ENCODE results near the gene HNRNPR. TPM values are rescaled to one million over a fixed set of nuclear protein-coding genes. Genes with fewer than 3 reads are reported as not detected.
A peak's percentile ranks its signal among the peaks of the same experiment; 100 is the strongest.

HNRNPR gene
- total and polyA plus RNA-seq, 2 donors (not counting 3 experiments of a cell fraction or from before 2014, with no cell fraction given), result 111 to 171 TPM

- intact Hi-C loops (cut with micrococcal nuclease), result loop anchor here (1.0 kb wide), 1 partner anchor 10 kb away; no protein-coding TSS in a partner anchor
- H3K4me1 ChIP-seq (ENCODE audit: control insufficient read depth, extremely low read depth, insufficient read depth, low read length), result peaks cover 20% of the 10 kb centered on the region
- H3K79me2 ChIP-seq (ENCODE audit: control insufficient read depth, insufficient read depth, low read length), result no peaks in the 10 kb centered on the region
- H2AFZ ChIP-seq (ENCODE audit: low read depth, low read length), result no peak overlapping the region
- FAIRE-seq (peak; percentile 55), DNase-seq (ENCODE audit: low read depth, low spot score) (peak; percentile 21)
- CTCF ChIA-PET, result interaction anchor here (0.8 to 1.2 kb wide), 8 partner anchors 10 to 253 kb away, joined by 3 to 7 read pairs (median 4); partner anchors contain the start of gene ZNF436
- no peak overlapping the region for H3K27ac ChIP-seq (ENCODE audit: insufficient read depth, low read depth, low read length)
- dilution Hi-C loops (cut with MboI; ENCODE audit: extremely low pct_ligation_motif_present, low sequenced_read_pairs), result no loop called here
- H4K20me1 ChIP-seq (replicated peaks; ENCODE audit: control insufficient read depth, extremely low read depth, insufficient read depth, low read length), result no peaks in the 10 kb centered on the region
- no TSS peak for BruUV-seq (replicated peaks)
- POLR2A ChIA-PET, result interaction anchor here (0.7 to 1.3 kb wide), 5 partner anchors 15 to 151 kb away, joined by 3 to 8 read pairs (median 4); partner anchors contain the start of genes HNRNPR and ZNF436
- H3K9me1 ChIP-seq (replicated peaks; ENCODE audit: control insufficient read depth, extremely low read depth, insufficient read depth, low read length), result no peaks in the 10 kb centered on the region
- no peaks in the 10 kb centered on the region for H3K27me3 ChIP-seq (ENCODE audit: control insufficient read depth in 2 of 2, insufficient read depth in 2 of 2, low read length in 2 of 2)
- TF ChIP-seq MYC (IDR thresholded peaks at IDR 0.05; ENCODE audit: low read depth, low read length), result no peak
- TF ChIP-seq POLR2A (IDR thresholded peaks at IDR 0.05; ENCODE audit: low read depth, low read length), result no peak
- peak; percentile 59 for TF ChIP-seq FOS (IDR thresholded peaks at IDR 0.05; ENCODE audit: borderline replicate concordance, insufficient read depth, low read length)
- H3K4me3 ChIP-seq (replicated peaks in 1 of 3; ENCODE audit: insufficient read depth in 1 of 3, low read depth in 1 of 3, low read length in 3 of 3), result no peak overlapping the region
- no peaks in the 10 kb centered on the region for H3K9me3 ChIP-seq (replicated peaks; ENCODE audit: control insufficient read depth, insufficient read depth, low read length)
- H3K4me2 ChIP-seq (ENCODE audit: insufficient read depth, low read length), result no peak overlapping the region
- H3K36me3 ChIP-seq (ENCODE audit: control insufficient read depth in 2 of 2, extremely low read depth in 1 of 2, insufficient read depth in 2 of 2, low read length in 2 of 2), result no peaks in the 10 kb centered on the region
- no peak overlapping the region for H3K9ac ChIP-seq (replicated peaks; ENCODE audit: extremely low read depth, insufficient read depth, low read length)
Measured at GRCh38 chr1:23384312-23385058, 40.4 kb upstream of the HNRNPR start.

GRCh38 chr1:23383577-23384311 lies 39.7 kb upstream of the HNRNPR start:
- no peaks in the 10 kb centered on the region for H3K9me3 ChIP-seq (replicated peaks; ENCODE audit: control insufficient read depth, insufficient read depth, low read length)
- H3K79me2 ChIP-seq (ENCODE audit: control insufficient read depth, insufficient read depth, low read length), result no peaks in the 10 kb centered on the region
- H3K4me1 ChIP-seq (ENCODE audit: control insufficient read depth, extremely low read depth, insufficient read depth, low read length), result peaks cover 20% of the 10 kb centered on the region
- H3K4me3 ChIP-seq (replicated peaks in 1 of 3; ENCODE audit: insufficient read depth in 1 of 3, low read depth in 1 of 3, low read length in 3 of 3), result no peak overlapping the region
- DNase-seq (ENCODE audit: low read depth, low spot score) (no peak), FAIRE-seq (peak; percentile 38)
- no peak for TF ChIP-seq MYC (IDR thresholded peaks at IDR 0.05; ENCODE audit: low read depth, low read length)
- TF ChIP-seq MAX (IDR thresholded peaks at IDR 0.05; ENCODE audit: insufficient read depth, insufficient read length), result peak; percentile 17
- TF ChIP-seq FOS (IDR thresholded peaks at IDR 0.05; ENCODE audit: borderline replicate concordance, insufficient read depth, low read length), result no peak
- TF ChIP-seq POLR2A (IDR thresholded peaks at IDR 0.05; ENCODE audit: low read depth, low read length), result no peak
- dilution Hi-C loops (cut with MboI; ENCODE audit: extremely low pct_ligation_motif_present, low sequenced_read_pairs) (no loop called here), intact Hi-C loops (cut with micrococcal nuclease) (loop anchor here (1.0 kb wide), 1 partner anchor 11 kb away; no protein-coding TSS in a partner anchor)
- BruUV-seq (replicated peaks), result no TSS peak
- H4K20me1 ChIP-seq (replicated peaks; ENCODE audit: control insufficient read depth, extremely low read depth, insufficient read depth, low read length), result no peaks in the 10 kb centered on the region
- H3K9me1 ChIP-seq (replicated peaks; ENCODE audit: control insufficient read depth, extremely low read depth, insufficient read depth, low read length), result no peaks in the 10 kb centered on the region
- H2AFZ ChIP-seq (ENCODE audit: low read depth, low read length), result peak overlapping the region; percentile 12
- no peak overlapping the region for H3K4me2 ChIP-seq (ENCODE audit: insufficient read depth, low read length)
- no peak overlapping the region for H3K9ac ChIP-seq (replicated peaks; ENCODE audit: extremely low read depth, insufficient read depth, low read length)
- H3K27ac ChIP-seq (ENCODE audit: insufficient read depth, low read depth, low read length), result no peak overlapping the region
- ChIA-PET POLR2A (interaction anchor here (0.7 kb wide), 1 partner anchor 150 kb away, joined by 6 read pairs; no protein-coding TSS in a partner anchor), CTCF (interaction anchor here (1.0 kb wide), 1 partner anchor 42 kb away, joined by 3 read pairs; no protein-coding TSS in a partner anchor)
- H3K27me3 ChIP-seq (ENCODE audit: control insufficient read depth in 2 of 2, insufficient read depth in 2 of 2, low read length in 2 of 2), result no peaks in the 10 kb centered on the region
- no peaks in the 10 kb centered on the region for H3K36me3 ChIP-seq (ENCODE audit: control insufficient read depth in 2 of 2, extremely low read depth in 1 of 2, insufficient read depth in 2 of 2, low read length in 2 of 2)

All from endothelial cell of umbilical vein (primary cell).